OCI-LY7 (cell line): Measurements from ENCODE around the gene JOSD1.

Experiments
- CTCF ChIP-seq: fragments of 200-600 bp; sonication (generic); conservative IDR thresholded peaks from 2 replicates; pipeline ENCODE4 v1.5.1; 2014; ENCODE audit warnings: mild to moderate bottlenecking, antibody characterized with exemption, low read length, moderate library complexity, mixed read lengths
- EZH2phosphoT487 ChIP-seq: fragments of 200-600 bp; sonication (generic); IDR thresholded peaks from 2 replicates; pipeline ENCODE4 v1.6.1; 2018; ENCODE audit warnings: low read depth, borderline replicate concordance, mild to moderate bottlenecking, mixed run types, antibody characterized with exemption, low read length, moderate library complexity, mixed read lengths

GRCh38 chr22:38718414-38718813 is 17.7 kb upstream of the JOSD1 start:
- TF ChIP-seq CTCF = no peak
- no peak for TF ChIP-seq EZH2phosphoT487
